Measurements from ENCODE around the gene TMEM88.

The TMEM88 gene

GRCh38 chr17:7833011-7833794 lies 21.7 kb upstream of the TMEM88 start:
- H3K4me3 ChIP-seq (ENCODE audit: low read length in 2 of 2): peak overlapping the region; percentile 91 to 97
- H3K27ac ChIP-seq (ENCODE audit: low read length): peak overlapping the region; percentile 99
- H3K27me3 ChIP-seq (ENCODE audit: control insufficient read depth in 1 of 2, insufficient read depth in 2 of 2, low read length in 2 of 2): peaks cover 0 to 2% of the 10 kb centered on the region in 2 donors
- no peaks in the 10 kb centered on the region for H3K36me3 ChIP-seq (ENCODE audit: control insufficient read depth in 2 of 2, insufficient read depth in 2 of 2, low read length in 2 of 2)
- no peaks in the 10 kb centered on the region for H3K9me3 ChIP-seq (ENCODE audit: control insufficient read depth in 2 of 2, low read length in 2 of 2)
- H3K4me1 ChIP-seq (ENCODE audit: control insufficient read depth, insufficient read depth, low read length): peaks cover 30% of the 10 kb centered on the region
- peak overlapping the region; percentile 80 to 97 for H3K9ac ChIP-seq (ENCODE audit: low read length in 2 of 2)

- H3K4me1 ChIP-seq (ENCODE audit: control insufficient read depth, insufficient read depth, low read length): peaks cover 37% of the 10 kb centered on the region
- H3K27ac ChIP-seq (ENCODE audit: low read length): peak within 1 kb of the TSS; percentile 99
- H3K27me3 ChIP-seq (ENCODE audit: control insufficient read depth in 1 of 2, insufficient read depth in 2 of 2, low read length in 2 of 2): peaks cover 0 to 2% of the 10 kb centered on the region in 2 donors
- H3K4me3 ChIP-seq (ENCODE audit: low read length in 2 of 2): peak within 1 kb of the TSS; percentile 91 to 97
- H3K9ac ChIP-seq (ENCODE audit: low read length in 2 of 2): peak within 1 kb of the TSS; percentile 95 to 97
- no peaks in the 10 kb centered on the region for H3K9me3 ChIP-seq (ENCODE audit: control insufficient read depth in 2 of 2, low read length in 2 of 2)
- H3K36me3 ChIP-seq (ENCODE audit: control insufficient read depth in 2 of 2, insufficient read depth in 2 of 2, low read length in 2 of 2): no peaks in the 10 kb centered on the region
Observed at GRCh38 chr17:7833795-7834541, 20.9 kb upstream of the TMEM88 start, which contains the start of gene KDM6B. KDM6B (plus strand) TSS chr17:7834217; CDS start chr17:7845555, 11,338 bp downstream.

- peak overlapping the region; percentile 91 to 97 for H3K4me3 ChIP-seq (ENCODE audit: low read length in 2 of 2)
- no peaks in the 10 kb centered on the region for H3K9me3 ChIP-seq (ENCODE audit: control insufficient read depth in 2 of 2, low read length in 2 of 2)
- peak overlapping the region; percentile 99 for H3K27ac ChIP-seq (ENCODE audit: low read length)
- peak overlapping the region; percentile 95 to 97 for H3K9ac ChIP-seq (ENCODE audit: low read length in 2 of 2)
- H3K27me3 ChIP-seq (ENCODE audit: control insufficient read depth in 1 of 2, insufficient read depth in 2 of 2, low read length in 2 of 2): peaks cover 0 to 2% of the 10 kb centered on the region in 2 donors
- no peaks in the 10 kb centered on the region for H3K36me3 ChIP-seq (ENCODE audit: control insufficient read depth in 2 of 2, insufficient read depth in 2 of 2, low read length in 2 of 2)
- peaks cover 43% of the 10 kb centered on the region for H3K4me1 ChIP-seq (ENCODE audit: control insufficient read depth, insufficient read depth, low read length)
Observed at GRCh38 chr17:7834542-7834956, 20.3 kb upstream of the TMEM88 start.

GRCh38 chr17:7834957-7835813 lies 19.7 kb upstream of the TMEM88 start:
- peaks cover 47% of the 10 kb centered on the region for H3K4me1 ChIP-seq (ENCODE audit: control insufficient read depth, insufficient read depth, low read length)
- peaks cover 0 to under 1% of the 10 kb centered on the region in 2 donors for H3K27me3 ChIP-seq (ENCODE audit: control insufficient read depth in 1 of 2, insufficient read depth in 2 of 2, low read length in 2 of 2)
- peaks cover 3 to 5% of the 10 kb centered on the region in 2 donors for H3K36me3 ChIP-seq (ENCODE audit: control insufficient read depth in 2 of 2, insufficient read depth in 2 of 2, low read length in 2 of 2)
- H3K9me3 ChIP-seq (ENCODE audit: control insufficient read depth in 2 of 2, low read length in 2 of 2): no peaks in the 10 kb centered on the region
- H3K9ac ChIP-seq (ENCODE audit: low read length in 2 of 2): peak overlapping the region; percentile 95 to 97
- peak overlapping the region; percentile 91 to 97 for H3K4me3 ChIP-seq (ENCODE audit: low read length in 2 of 2)
- peak overlapping the region; percentile 99 for H3K27ac ChIP-seq (ENCODE audit: low read length)

- peak overlapping the region; percentile 70 to 97 for H3K4me3 ChIP-seq (ENCODE audit: low read length in 2 of 2)
- peaks cover 3 to 10% of the 10 kb centered on the region in 2 donors for H3K36me3 ChIP-seq (ENCODE audit: control insufficient read depth in 2 of 2, insufficient read depth in 2 of 2, low read length in 2 of 2)
- H3K27ac ChIP-seq (ENCODE audit: low read length): peak overlapping the region; percentile 99
- H3K9ac ChIP-seq (ENCODE audit: low read length in 2 of 2): peak overlapping the region; percentile 70 to 91
- H3K27me3 ChIP-seq (ENCODE audit: control insufficient read depth in 1 of 2, insufficient read depth in 2 of 2, low read length in 2 of 2): no peaks in the 10 kb centered on the region
- no peaks in the 10 kb centered on the region for H3K9me3 ChIP-seq (ENCODE audit: control insufficient read depth in 2 of 2, low read length in 2 of 2)
- H3K4me1 ChIP-seq (ENCODE audit: control insufficient read depth, insufficient read depth, low read length): peaks cover 52% of the 10 kb centered on the region
Observed at GRCh38 chr17:7835814-7836595, 18.9 kb upstream of the TMEM88 start.

- Histone ChIP-seq H3K27me3 (ENCODE audit: control insufficient read depth in 1 of 2, insufficient read depth in 2 of 2, low read length in 2 of 2) (no peaks in the 10 kb centered on the region), H3K9ac (ENCODE audit: low read length in 2 of 2) (peak overlapping the region; percentile 70 to 91), H3K27ac (ENCODE audit: low read length) (peak overlapping the region; percentile 99), H3K4me3 (ENCODE audit: low read length in 2 of 2) (peak overlapping the region; percentile 70 to 97), H3K4me1 (ENCODE audit: control insufficient read depth, insufficient read depth, low read length) (peaks cover 58% of the 10 kb centered on the region), H3K9me3 (ENCODE audit: control insufficient read depth in 2 of 2, low read length in 2 of 2) (no peaks in the 10 kb centered on the region), H3K36me3 (ENCODE audit: control insufficient read depth in 2 of 2, insufficient read depth in 2 of 2, low read length in 2 of 2) (peaks cover 3 to 10% of the 10 kb centered on the region in 2 donors)
Observed at GRCh38 chr17:7836596-7837407, 18.1 kb upstream of the TMEM88 start.

- Histone ChIP-seq H3K27me3 (ENCODE audit: control insufficient read depth in 1 of 2, insufficient read depth in 2 of 2, low read length in 2 of 2) (no peaks in the 10 kb centered on the region), H3K9me3 (ENCODE audit: control insufficient read depth in 2 of 2, low read length in 2 of 2) (no peaks in the 10 kb centered on the region), H3K9ac (ENCODE audit: low read length in 2 of 2) (peak overlapping the region; percentile 70 to 91), H3K4me1 (ENCODE audit: control insufficient read depth, insufficient read depth, low read length) (peaks cover 62% of the 10 kb centered on the region), H3K36me3 (ENCODE audit: control insufficient read depth in 2 of 2, insufficient read depth in 2 of 2, low read length in 2 of 2) (peaks cover 3 to 10% of the 10 kb centered on the region in 2 donors), H3K4me3 (ENCODE audit: low read length in 2 of 2) (peak overlapping the region; percentile 70 to 97), H3K27ac (ENCODE audit: low read length) (peak overlapping the region; percentile 99)
Observed at GRCh38 chr17:7837408-7838088, 17.3 kb upstream of the TMEM88 start.

- peak overlapping the region in 1 of 2 donors; percentile 55 for H3K9ac ChIP-seq (ENCODE audit: low read length in 2 of 2)
- peak overlapping the region; percentile 70 to 97 for H3K4me3 ChIP-seq (ENCODE audit: low read length in 2 of 2)
- peaks cover 65% of the 10 kb centered on the region for H3K4me1 ChIP-seq (ENCODE audit: control insufficient read depth, insufficient read depth, low read length)
- H3K9me3 ChIP-seq (ENCODE audit: control insufficient read depth in 2 of 2, low read length in 2 of 2): no peaks in the 10 kb centered on the region
- H3K27me3 ChIP-seq (ENCODE audit: control insufficient read depth in 1 of 2, insufficient read depth in 2 of 2, low read length in 2 of 2): no peaks in the 10 kb centered on the region
- H3K27ac ChIP-seq (ENCODE audit: low read length): peak overlapping the region; percentile 49
- peaks cover 3 to 10% of the 10 kb centered on the region in 2 donors for H3K36me3 ChIP-seq (ENCODE audit: control insufficient read depth in 2 of 2, insufficient read depth in 2 of 2, low read length in 2 of 2)
Observed at GRCh38 chr17:7838090-7839075, 16.5 kb upstream of the TMEM88 start.

Data from stomach smooth muscle (tissue), 2 donors.